IPS-18c (cell line): ENCODE results near the gene POMGNT1.

ENCODE experiments used
- H3K4me3 ChIP-seq: 2 replicates; pipeline ENCODE4 v1.7.0; 2013; ENCODE audit warnings: low read depth, mild to moderate bottlenecking, low read length, moderate library complexity; ENCODE audit not compliant: insufficient read depth
- H3K9me3 ChIP-seq: one replicate; pipeline ENCODE4 v1.6.1; 2013; ENCODE audit warnings: mild to moderate bottlenecking, low read length, moderate library complexity; ENCODE audit not compliant: control insufficient read depth, insufficient read depth

POMGNT1 gene

DNA sequence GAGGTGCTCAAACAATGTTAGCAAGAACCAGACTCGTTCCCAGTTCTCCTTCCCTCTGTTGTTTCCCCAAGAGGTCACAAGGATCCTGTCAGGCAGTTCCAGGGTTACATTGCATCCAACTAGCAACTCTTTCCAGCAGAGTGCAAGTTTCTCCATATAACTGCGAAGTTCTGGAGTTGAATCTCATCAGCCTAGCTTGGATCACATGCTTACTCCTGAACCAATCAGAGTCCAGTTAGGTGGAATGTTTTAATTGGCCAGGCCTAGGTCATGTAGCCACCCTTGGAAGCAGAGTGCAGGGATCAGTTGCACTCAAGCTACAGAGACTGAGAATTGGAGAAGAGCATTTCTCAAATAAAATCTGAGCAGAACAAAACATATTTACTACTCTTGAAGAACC lies 49.9 kb downstream of the POMGNT1 start:
- no peaks in the 10 kb centered on the region for H3K9me3 ChIP-seq
- H3K4me3 ChIP-seq: no peak overlapping the region
